HepG2 (cell line): ENCODE results near the gene ZNF771. TPM values are rescaled to one million over a fixed set of nuclear protein-coding genes. Genes with fewer than 3 reads are reported as not detected.
A peak's percentile ranks its signal among the peaks of the same experiment; 100 is the strongest.

ENCODE experiments used
- AGO1 ChIP-seq: fragments of 200-400 bp; formaldehyde crosslinking; IDR thresholded peaks from 2 replicates; pipeline ENCODE4 v1.6.1; 2017; ENCODE audit warnings: mild to moderate bottlenecking, low read depth, low read length, moderate library complexity; ENCODE audit not compliant: poor library complexity, severe bottlenecking
- CC2D1A ChIP-seq: sonication (generic); formaldehyde crosslinking; IDR thresholded peaks from 2 replicates; pipeline ENCODE4 v1.8.1; 2023; ENCODE audit warnings: mild to moderate bottlenecking, missing genetic modification reagents
- CEBPB ChIP-seq: IDR thresholded peaks from 2 replicates; pipeline ENCODE4 v1.6.1; 2011; ENCODE audit warnings: low read depth, low read length, improper control_type of control experiment, borderline replicate concordance
- CREM ChIP-seq, 2 experiments: sonication (generic) in 1 of 2; formaldehyde crosslinking in 1 of 2; IDR thresholded peaks; 2 replicates each; pipeline versions ENCODE4 v1.4.0 to v1.6.1; 2016 to 2020; ENCODE audit warnings: antibody characterized with exemption in 1 of 2, mild to moderate bottlenecking in 1 of 2, missing genetic modification reagents in 1 of 2
- IRX3 ChIP-seq: sonication (generic); formaldehyde crosslinking; IDR thresholded peaks from 2 replicates; pipeline ENCODE4 v1.8.1; 2023; ENCODE audit warnings: mild to moderate bottlenecking, low read depth, missing genetic modification reagents, borderline replicate concordance
- KAT8 ChIP-seq: IDR thresholded peaks from 2 replicates; pipeline ENCODE4 v1.6.1; 2016; ENCODE audit warnings: missing genetic modification reagents, missing compliant biosample characterization
- NFE2L2 ChIP-seq: fragments of 150-350 bp; IDR thresholded peaks from 2 replicates; pipeline ENCODE4 v1.6.1; 2014; ENCODE audit warnings: low read length
- PAX8 ChIP-seq: sonication (generic); formaldehyde crosslinking; IDR thresholded peaks from 2 replicates; pipeline ENCODE4 v1.8.0; 2022; ENCODE audit warnings: mild to moderate bottlenecking, missing genetic modification reagents, borderline replicate concordance
- RORA ChIP-seq: sonication (generic); formaldehyde crosslinking; IDR thresholded peaks from 2 replicates; pipeline ENCODE4 v1.5.0; 2020; ENCODE audit warnings: mild to moderate bottlenecking, missing genetic modification reagents, moderate library complexity
- YY1 ChIP-seq: IDR thresholded peaks from 2 replicates; pipeline ENCODE4 v1.6.1; 2011; ENCODE audit warnings: low read length, low read depth, moderate library complexity, mild to moderate bottlenecking; ENCODE audit not compliant: insufficient read depth, insufficient replicate concordance
- ZNF207 ChIP-seq: fragments of 450-650 bp; IDR thresholded peaks from 2 replicates; pipeline ENCODE4 v1.6.1; 2016; ENCODE audit warnings: antibody characterized with exemption, borderline replicate concordance
- ZNF296 ChIP-seq: sonication (generic); formaldehyde crosslinking; conservative IDR thresholded peaks from 2 replicates; pipeline ENCODE4 v1.5.0; 2020; ENCODE audit warnings: mild to moderate bottlenecking, missing genetic modification reagents
- ZNF607 ChIP-seq: sonication (generic); formaldehyde crosslinking; IDR thresholded peaks from 2 replicates; pipeline ENCODE4 v1.5.1; 2020; ENCODE audit warnings: missing genetic modification reagents, mild to moderate bottlenecking, borderline replicate concordance
- ZNF75D ChIP-seq: sonication (generic); formaldehyde crosslinking; IDR thresholded peaks from 2 replicates; pipeline ENCODE4 v1.8.1; 2023; ENCODE audit warnings: missing genetic modification reagents, mild to moderate bottlenecking, borderline replicate concordance
- ZNF780A ChIP-seq: sonication (generic); formaldehyde crosslinking; IDR thresholded peaks from 2 replicates; pipeline ENCODE4 v1.8.0; 2022; ENCODE audit warnings: mild to moderate bottlenecking, missing genetic modification reagents, moderate library complexity
- ZSCAN20 ChIP-seq: sonication (generic); formaldehyde crosslinking; IDR thresholded peaks from 2 replicates; pipeline ENCODE4 v1.4.0; 2020; ENCODE audit warnings: missing genetic modification reagents, mild to moderate bottlenecking, borderline replicate concordance
- polyA plus RNA-seq, 8 experiments: library from polyadenylated mRNA; depleted of rRNA in 3 of 8; stranded (reverse) in 7 of 8; unstranded in 1 of 8; fragments of >200 nt; fragmentation: Illumina TruSeq in 4 of 8; extraction: Trizol in 4 of 8; gene quantifications; 2 replicates each; pipeline versions ENCODE4 v1.2.1 to v1.2.3, GENCODE V29; 2011 to 2016; ENCODE audit warnings: low read depth in 4 of 8, missing spikeins in 1 of 8, mixed read lengths in 1 of 8; ENCODE audit not compliant: insufficient read depth in 1 of 8
- total RNA-seq, 5 experiments: library from RNA; depleted of rRNA; stranded (reverse); fragments of >200 nt; fragmentation: Illumina TruSeq; extraction: Trizol; gene quantifications; 2 replicates each; pipeline ENCODE4 v1.2.3, GENCODE V29; 2016; ENCODE audit warnings: low read depth in 1 of 5
- TF ChIP-seq, protein P1 (sequence below): sonication (generic); formaldehyde crosslinking; IDR thresholded peaks from one replicate; pipeline ENCODE4 v1.5.1; 2020; ENCODE audit warnings: mild to moderate bottlenecking, missing genetic modification reagents; ENCODE audit errors: not compliant biosample characterization
- TF ChIP-seq, protein P2 (sequence below): fragments of 450-650 bp; IDR thresholded peaks from 2 replicates; pipeline ENCODE4 v1.6.1; 2017; ENCODE audit warnings: mild to moderate bottlenecking

Gene ZNF771
- total and polyA plus RNA-seq, 2 of the 13 experiments (the other 11 are each of a cell fraction or from before 2014, with no cell fraction given) = 5.0 to 11.8 TPM

DNA sequence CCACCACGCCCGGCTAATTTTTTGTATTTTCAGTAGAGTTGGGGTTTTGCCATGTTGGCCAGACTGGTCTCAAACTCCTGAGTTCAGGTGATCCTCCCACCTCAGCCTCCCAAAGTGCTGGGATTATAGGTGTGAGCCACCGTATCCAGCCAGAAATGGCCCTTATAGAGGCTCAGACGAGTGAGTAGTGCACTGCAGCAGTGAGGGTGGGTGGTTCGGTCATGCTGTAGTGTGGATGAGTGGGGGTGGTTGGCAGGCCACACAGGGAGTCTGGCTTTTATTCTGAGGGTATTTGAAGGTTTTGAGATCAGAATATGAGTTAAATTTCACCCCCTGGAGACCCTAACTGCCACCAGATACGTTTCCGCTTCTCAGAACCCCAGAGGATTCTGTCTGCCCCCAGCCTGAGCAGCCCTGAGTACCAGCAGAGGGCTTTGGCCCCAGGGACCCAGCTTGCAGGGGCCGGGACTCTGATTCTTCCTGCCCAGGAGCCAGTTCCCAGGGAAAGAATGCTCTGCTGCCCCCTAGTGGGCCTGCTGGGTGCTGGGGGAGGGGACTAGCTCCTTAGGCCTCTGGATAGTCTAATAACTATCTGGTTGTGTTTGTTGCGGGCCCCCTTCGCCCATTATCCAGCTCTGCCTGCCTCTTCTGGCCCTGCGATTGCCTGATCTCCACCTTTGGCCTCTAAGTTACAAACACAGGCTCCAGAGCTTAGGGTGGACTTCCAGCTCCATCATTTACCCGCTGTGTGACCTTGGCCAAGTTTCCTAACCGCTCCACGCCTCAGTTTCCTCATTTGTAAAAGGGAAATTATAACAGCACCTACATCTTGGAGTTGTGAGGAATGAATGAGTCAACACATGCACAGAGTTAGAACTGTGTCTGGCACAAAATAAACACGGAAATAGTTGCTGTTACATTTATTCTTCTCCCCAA, 2.0 kb downstream of the ZNF771 start (continued):
- TF ChIP-seq, protein P1, sequence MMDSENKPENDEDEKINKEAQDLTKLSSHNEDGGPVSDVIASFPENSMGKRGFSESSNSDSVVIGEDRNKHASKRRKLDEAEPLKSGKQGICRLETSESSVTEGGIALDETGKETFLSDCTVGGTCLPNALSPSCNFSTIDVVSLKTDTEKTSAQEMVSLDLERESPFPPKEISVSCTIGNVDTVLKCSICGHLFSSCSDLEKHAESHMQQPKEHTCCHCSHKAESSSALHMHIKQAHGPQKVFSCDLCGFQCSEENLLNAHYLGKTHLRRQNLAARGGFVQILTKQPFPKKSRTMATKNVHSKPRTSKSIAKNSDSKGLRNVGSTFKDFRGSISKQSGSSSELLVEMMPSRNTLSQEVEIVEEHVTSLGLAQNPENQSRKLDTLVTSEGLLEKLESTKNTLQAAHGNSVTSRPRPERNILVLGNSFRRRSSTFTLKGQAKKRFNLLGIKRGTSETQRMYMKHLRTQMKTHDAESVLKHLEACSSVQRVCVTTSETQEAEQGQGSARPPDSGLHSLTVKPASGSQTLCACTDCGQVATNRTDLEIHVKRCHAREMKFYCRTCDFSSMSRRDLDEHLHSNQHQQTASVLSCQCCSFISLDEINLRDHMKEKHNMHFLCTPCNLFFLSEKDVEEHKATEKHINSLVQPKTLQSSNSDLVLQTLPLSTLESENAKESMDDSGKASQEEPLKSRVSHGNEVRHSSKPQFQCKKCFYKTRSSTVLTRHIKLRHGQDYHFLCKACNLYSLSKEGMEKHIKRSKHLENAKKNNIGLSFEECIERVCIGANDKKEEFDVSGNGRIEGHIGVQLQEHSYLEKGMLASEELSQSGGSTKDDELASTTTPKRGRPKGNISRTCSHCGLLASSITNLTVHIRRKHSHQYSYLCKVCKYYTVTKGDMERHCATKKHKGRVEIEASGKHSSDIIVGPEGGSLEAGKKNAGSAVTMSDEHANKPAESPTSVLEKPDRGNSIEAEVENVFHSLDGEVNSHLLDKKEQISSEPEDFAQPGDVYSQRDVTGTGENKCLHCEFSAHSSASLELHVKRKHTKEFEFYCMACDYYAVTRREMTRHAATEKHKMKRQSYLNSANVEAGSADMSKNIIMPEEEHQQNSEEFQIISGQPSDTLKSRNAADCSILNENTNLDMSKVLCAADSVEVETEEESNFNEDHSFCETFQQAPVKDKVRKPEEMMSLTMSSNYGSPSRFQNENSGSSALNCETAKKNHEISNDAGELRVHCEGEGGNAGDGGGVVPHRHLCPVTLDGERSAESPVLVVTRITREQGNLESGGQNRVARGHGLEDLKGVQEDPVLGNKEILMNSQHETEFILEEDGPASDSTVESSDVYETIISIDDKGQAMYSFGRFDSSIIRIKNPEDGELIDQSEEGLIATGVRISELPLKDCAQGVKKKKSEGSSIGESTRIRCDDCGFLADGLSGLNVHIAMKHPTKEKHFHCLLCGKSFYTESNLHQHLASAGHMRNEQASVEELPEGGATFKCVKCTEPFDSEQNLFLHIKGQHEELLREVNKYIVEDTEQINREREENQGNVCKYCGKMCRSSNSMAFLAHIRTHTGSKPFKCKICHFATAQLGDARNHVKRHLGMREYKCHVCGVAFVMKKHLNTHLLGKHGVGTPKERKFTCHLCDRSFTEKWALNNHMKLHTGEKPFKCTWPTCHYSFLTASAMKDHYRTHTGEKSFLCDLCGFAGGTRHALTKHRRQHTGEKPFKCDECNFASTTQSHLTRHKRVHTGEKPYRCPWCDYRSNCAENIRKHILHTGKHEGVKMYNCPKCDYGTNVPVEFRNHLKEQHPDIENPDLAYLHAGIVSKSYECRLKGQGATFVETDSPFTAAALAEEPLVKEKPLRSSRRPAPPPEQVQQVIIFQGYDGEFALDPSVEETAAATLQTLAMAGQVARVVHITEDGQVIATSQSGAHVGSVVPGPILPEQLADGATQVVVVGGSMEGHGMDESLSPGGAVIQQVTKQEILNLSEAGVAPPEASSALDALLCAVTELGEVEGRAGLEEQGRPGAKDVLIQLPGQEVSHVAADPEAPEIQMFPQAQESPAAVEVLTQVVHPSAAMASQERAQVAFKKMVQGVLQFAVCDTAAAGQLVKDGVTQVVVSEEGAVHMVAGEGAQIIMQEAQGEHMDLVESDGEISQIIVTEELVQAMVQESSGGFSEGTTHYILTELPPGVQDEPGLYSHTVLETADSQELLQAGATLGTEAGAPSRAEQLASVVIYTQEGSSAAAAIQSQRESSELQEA (CRISPR knock-in tag) = peak; percentile 77
- TF ChIP-seq CEBPB (no peak), ZNF75D (CRISPR knock-in tag) (no peak), NFE2L2 (no peak), CC2D1A (CRISPR knock-in tag) (no peak), ZSCAN20 (CRISPR knock-in tag) (no peak), CREM (IDR thresholded peaks at IDR 0.05) (no peak), CREM (CRISPR knock-in tag; IDR thresholded peaks at IDR 0.05) (no peak), RORA (CRISPR knock-in tag) (no peak), KAT8 (CRISPR knock-in tag) (peak; percentile 79), ZNF207 (no peak), ZNF780A (no peak), ZNF296 (no peak), IRX3 (CRISPR knock-in tag) (no peak), AGO1 (no peak), PAX8 (no peak), ZNF607 (CRISPR knock-in tag) (0 out of 2 replicates have a peak, but pooled peaks have one; percentile 21), YY1 (no peak)
- TF ChIP-seq, protein P2, sequence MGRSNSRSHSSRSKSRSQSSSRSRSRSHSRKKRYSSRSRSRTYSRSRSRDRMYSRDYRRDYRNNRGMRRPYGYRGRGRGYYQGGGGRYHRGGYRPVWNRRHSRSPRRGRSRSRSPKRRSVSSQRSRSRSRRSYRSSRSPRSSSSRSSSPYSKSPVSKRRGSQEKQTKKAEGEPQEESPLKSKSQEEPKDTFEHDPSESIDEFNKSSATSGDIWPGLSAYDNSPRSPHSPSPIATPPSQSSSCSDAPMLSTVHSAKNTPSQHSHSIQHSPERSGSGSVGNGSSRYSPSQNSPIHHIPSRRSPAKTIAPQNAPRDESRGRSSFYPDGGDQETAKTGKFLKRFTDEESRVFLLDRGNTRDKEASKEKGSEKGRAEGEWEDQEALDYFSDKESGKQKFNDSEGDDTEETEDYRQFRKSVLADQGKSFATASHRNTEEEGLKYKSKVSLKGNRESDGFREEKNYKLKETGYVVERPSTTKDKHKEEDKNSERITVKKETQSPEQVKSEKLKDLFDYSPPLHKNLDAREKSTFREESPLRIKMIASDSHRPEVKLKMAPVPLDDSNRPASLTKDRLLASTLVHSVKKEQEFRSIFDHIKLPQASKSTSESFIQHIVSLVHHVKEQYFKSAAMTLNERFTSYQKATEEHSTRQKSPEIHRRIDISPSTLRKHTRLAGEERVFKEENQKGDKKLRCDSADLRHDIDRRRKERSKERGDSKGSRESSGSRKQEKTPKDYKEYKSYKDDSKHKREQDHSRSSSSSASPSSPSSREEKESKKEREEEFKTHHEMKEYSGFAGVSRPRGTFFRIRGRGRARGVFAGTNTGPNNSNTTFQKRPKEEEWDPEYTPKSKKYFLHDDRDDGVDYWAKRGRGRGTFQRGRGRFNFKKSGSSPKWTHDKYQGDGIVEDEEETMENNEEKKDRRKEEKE = no peak
